CD4-positive, alpha-beta T cell (primary cell): Measurements from ENCODE around the gene GPX3. TPM values are rescaled to one million over a fixed set of nuclear protein-coding genes. Genes with fewer than 3 reads are reported as not detected.

Source experiments
- ATAC-seq: fragments of 200-7000 bp; cut with Tn5 transposase; one replicate; pipeline ENCODE4 v1.10.0; 2022; ENCODE audit warnings: mild to moderate bottlenecking; ENCODE audit not compliant: poor library complexity
- CTCF ChIA-PET: fragments of 350-600 bp; sonication (Branson Sonifier 250); formaldehyde crosslinking; loops from one replicate; lab custom pipeline; 2021; ENCODE audit warnings: antibody characterized with exemption, inconsistent platforms; lab: Charles Lee
- POLR2A ChIA-PET: fragments of 350-600 bp; sonication (Branson Sonifier 250); formaldehyde crosslinking; loops from one replicate; lab custom pipeline; 2021; ENCODE audit warnings: antibody characterized with exemption, inconsistent platforms; lab: Charles Lee
- DNase-seq, 14 experiments: peaks; one replicate each; pipeline ENCODE4 v3.0.0-alpha.2; 2013 to 2020; ENCODE audit warnings: mixed read lengths in 2 of 14
- H3K27ac ChIP-seq, 2 donors: one replicate each; pipeline versions ENCODE4 v1.5.1 to v1.7.0; 2013; ENCODE audit warnings: low read length in 2 of 2, low read depth in 1 of 2, mild to moderate bottlenecking in 1 of 2
- H3K27me3 ChIP-seq, 2 experiments: 1 replicate in 1 of 2; 2 replicates in 1 of 2; pipeline versions ENCODE4 v1.6.1 to v1.7.0; 2013; ENCODE audit warnings: low read length in 2 of 2, control low read depth in 1 of 2, mild to moderate bottlenecking in 1 of 2, moderate library complexity in 1 of 2; ENCODE audit not compliant: insufficient read depth in 2 of 2, control insufficient read depth in 1 of 2
- H3K36me3 ChIP-seq: one replicate; pipeline ENCODE4 v1.6.1; 2013; ENCODE audit warnings: low read length, control low read depth; ENCODE audit not compliant: insufficient read depth
- H3K4me1 ChIP-seq: one replicate; pipeline ENCODE4 v1.6.1; 2013; ENCODE audit warnings: low read length, control low read depth; ENCODE audit not compliant: insufficient read depth
- H3K4me3 ChIP-seq: one replicate; pipeline ENCODE4 v1.5.1; 2013; ENCODE audit warnings: mild to moderate bottlenecking, low read length, moderate library complexity
- H3K9me3 ChIP-seq, 2 experiments: 1 replicate in 1 of 2; 2 replicates in 1 of 2; pipeline versions ENCODE4 v1.6.1 to v1.7.0; 2013; ENCODE audit warnings: low read length in 2 of 2, mild to moderate bottlenecking in 2 of 2, control low read depth in 1 of 2, moderate library complexity in 1 of 2; ENCODE audit not compliant: control insufficient read depth in 1 of 2, insufficient read depth in 1 of 2
- H3K27ac Mint-ChIP-seq: one replicate; pipeline ENCODE4 v1.8.0; 2020; ENCODE audit warnings: mixed read lengths
- H3K27me3 Mint-ChIP-seq: one replicate; pipeline ENCODE4 v1.8.0; 2021; ENCODE audit warnings: mixed read lengths
- H3K36me3 Mint-ChIP-seq: one replicate; pipeline ENCODE4 v1.8.0; 2021; ENCODE audit warnings: low read depth, mixed read lengths
- H3K4me1 Mint-ChIP-seq: one replicate; pipeline ENCODE4 v1.8.0; 2021; ENCODE audit warnings: low read depth, mixed read lengths
- H3K4me3 Mint-ChIP-seq: one replicate; pipeline ENCODE4 v1.8.0; 2020; ENCODE audit warnings: mild to moderate bottlenecking, mixed read lengths
- H3K9me3 Mint-ChIP-seq: one replicate; pipeline ENCODE4 v1.8.0; 2020; ENCODE audit warnings: mixed read lengths
- intact Hi-C, 2 experiments: fragments of 100-400 bp; cut with DNase I in 1 of 2; cut with micrococcal nuclease in 1 of 2; formaldehyde crosslinking; loops; one replicate each; pipeline versions ENCODE4 v1.15.1 to v1.9.0; 2023 to 2025; cut with DNase I, micrococcal nuclease
- total RNA-seq, 174 experiments: library from RNA in 2 of 174; stranded (reverse) in 2 of 174; gene quantifications; one replicate each; pipeline ENCODE4 v1.2.3 and lab custom pipeline; 2021 to 2026
- TF ChIP-seq, protein P1 (sequence below): fragments of 200-600 bp; IDR thresholded peaks from one replicate; pipeline ENCODE4 v1.8.0; 2022; ENCODE audit warnings: antibody characterized with exemption, mild to moderate bottlenecking

Gene GPX3
- total RNA-seq, 2 experiments from 2014 or later, result 0.58 TPM; not detected in 1

DNA sequence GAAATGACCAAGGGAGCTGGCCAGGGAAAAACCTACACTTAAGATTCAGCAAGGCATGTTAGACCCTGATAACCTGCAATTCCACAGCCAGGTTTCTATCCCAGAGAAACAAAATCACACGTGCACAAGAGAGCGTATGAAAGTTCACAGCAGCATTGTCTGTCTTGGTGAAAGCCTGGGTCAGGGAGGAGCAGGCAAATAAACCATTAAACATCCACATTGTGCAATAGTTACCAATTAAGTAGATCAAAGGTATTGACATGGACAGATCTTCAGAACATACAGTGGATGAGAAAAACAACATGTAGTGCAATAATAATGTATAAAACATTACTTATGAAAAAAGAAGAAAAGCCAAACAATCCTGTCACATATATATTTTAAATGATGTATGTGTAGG is 15.9 kb upstream of the GPX3 start:
- ChIA-PET CTCF (no interaction called here), POLR2A (no interaction called here)
- no peak overlapping the region for H3K27ac ChIP-seq
- intact Hi-C loops, result no loop called here
- H3K4me1 ChIP-seq, result no peaks in the 10 kb centered on the region
- TF ChIP-seq, protein P1, sequence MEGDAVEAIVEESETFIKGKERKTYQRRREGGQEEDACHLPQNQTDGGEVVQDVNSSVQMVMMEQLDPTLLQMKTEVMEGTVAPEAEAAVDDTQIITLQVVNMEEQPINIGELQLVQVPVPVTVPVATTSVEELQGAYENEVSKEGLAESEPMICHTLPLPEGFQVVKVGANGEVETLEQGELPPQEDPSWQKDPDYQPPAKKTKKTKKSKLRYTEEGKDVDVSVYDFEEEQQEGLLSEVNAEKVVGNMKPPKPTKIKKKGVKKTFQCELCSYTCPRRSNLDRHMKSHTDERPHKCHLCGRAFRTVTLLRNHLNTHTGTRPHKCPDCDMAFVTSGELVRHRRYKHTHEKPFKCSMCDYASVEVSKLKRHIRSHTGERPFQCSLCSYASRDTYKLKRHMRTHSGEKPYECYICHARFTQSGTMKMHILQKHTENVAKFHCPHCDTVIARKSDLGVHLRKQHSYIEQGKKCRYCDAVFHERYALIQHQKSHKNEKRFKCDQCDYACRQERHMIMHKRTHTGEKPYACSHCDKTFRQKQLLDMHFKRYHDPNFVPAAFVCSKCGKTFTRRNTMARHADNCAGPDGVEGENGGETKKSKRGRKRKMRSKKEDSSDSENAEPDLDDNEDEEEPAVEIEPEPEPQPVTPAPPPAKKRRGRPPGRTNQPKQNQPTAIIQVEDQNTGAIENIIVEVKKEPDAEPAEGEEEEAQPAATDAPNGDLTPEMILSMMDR, result no peak
- Mint-ChIP-seq H3K4me1 (no peaks in the 10 kb centered on the region), H3K4me3 (no peak overlapping the region), H3K36me3 (no peaks in the 10 kb centered on the region), H3K9me3 (no peaks in the 10 kb centered on the region), H3K27ac (no peak overlapping the region), H3K27me3 (peaks cover 13% of the 10 kb centered on the region)
- H3K4me3 ChIP-seq, result no peak overlapping the region
- H3K9me3 ChIP-seq, result no peaks in the 10 kb centered on the region
- no peak for ATAC-seq
- no peak for DNase-seq
- peaks cover 0 to 2% of the 10 kb centered on the region in 2 experiments for H3K27me3 ChIP-seq
- no peaks in the 10 kb centered on the region for H3K36me3 ChIP-seq

DNA sequence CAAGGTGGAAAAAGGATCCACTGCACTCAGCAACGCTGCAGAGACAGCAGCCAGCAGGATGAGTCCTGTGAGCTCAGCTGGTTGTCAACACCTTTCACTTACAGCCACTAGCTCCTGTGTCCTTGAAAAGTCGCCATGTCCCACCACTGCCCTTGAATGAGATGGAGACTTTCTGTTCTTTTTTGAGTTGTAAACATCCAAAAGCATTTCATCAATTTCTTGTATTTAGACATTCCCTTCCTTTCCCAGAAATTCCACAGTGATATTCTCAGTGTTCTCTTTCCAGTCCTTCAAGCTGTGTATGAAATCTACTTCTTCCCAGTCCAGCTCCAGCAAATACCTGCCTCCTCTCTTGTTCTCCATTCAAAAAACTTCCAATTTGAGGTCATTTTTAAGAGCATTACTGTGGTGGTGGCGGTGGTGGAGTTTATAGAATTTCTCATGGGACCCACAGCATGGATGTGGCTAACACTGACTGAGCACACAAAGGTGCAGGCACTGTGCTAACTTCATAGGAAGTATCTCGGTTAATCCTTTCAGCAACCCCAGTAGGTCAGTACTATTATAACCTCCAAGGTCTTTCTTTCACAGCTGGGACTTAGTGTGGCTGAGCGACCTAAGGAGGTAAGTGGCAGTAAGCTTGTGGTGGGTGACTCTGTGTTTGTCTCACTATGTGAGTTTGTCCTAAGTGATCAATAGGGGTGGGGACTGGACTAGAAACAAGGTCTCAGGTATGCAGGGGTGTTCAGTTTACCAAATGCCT is 15.0 kb upstream of the GPX3 start:
- Histone ChIP-seq H3K9me3 (no peaks in the 10 kb centered on the region), H3K4me3 (no peak overlapping the region), H3K4me1 (no peaks in the 10 kb centered on the region), H3K27me3 (peaks cover 0 to 2% of the 10 kb centered on the region in 2 experiments), H3K36me3 (no peaks in the 10 kb centered on the region), H3K27ac (no peak overlapping the region)
- Mint-ChIP-seq H3K4me3 (no peak overlapping the region), H3K9me3 (no peaks in the 10 kb centered on the region), H3K27ac (no peak overlapping the region), H3K4me1 (no peaks in the 10 kb centered on the region), H3K27me3 (peaks cover 18% of the 10 kb centered on the region), H3K36me3 (no peaks in the 10 kb centered on the region)
- no peak for DNase-seq
- POLR2A ChIA-PET, result no interaction called here
- CTCF ChIA-PET, result interaction anchor here (0.8 kb wide), 1 partner anchor 10 kb away, joined by 3 read pairs; no protein-coding TSS in a partner anchor
- intact Hi-C loops, result no loop called here
- ATAC-seq, result no peak
- TF ChIP-seq, protein P1, result no peak

DNA sequence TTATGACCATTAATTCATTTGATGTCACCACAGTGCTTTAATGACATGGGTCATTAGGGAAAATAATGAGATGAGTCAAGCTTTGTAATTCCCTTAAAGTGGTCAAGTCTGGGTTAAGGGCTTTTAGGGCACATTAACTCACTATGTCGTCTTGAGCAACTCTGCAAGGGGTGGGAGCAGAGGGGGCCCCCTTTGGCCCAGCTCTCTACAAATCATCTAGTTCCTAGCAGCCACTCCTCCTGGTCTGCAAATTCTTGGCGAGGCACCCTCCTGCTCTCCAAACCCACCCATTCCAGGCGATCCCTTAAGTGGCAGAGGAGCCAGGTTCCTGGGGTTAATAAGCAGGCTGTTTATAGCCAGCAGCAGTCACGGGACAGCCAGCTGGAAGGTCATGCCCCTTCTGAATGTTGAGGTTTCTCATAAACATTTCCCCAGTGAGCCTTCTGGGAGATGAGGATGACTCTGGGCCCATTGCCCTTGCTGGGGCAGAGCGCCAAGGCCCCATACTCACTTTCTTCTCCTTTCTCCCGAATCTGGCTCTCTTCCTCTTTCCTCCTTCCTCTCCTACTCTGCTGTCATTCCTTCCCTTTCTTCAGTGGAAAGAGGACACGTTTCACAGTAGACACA is 14.3 kb upstream of the GPX3 start:
- Histone ChIP-seq H3K9me3 (no peaks in the 10 kb centered on the region), H3K4me1 (no peaks in the 10 kb centered on the region), H3K4me3 (no peak overlapping the region), H3K36me3 (no peaks in the 10 kb centered on the region), H3K27me3 (peaks cover 0 to 2% of the 10 kb centered on the region in 2 experiments), H3K27ac (no peak overlapping the region)
- H3K9me3 Mint-ChIP-seq, result no peaks in the 10 kb centered on the region
- H3K4me3 Mint-ChIP-seq, result no peak overlapping the region
- peaks cover 18% of the 10 kb centered on the region for H3K27me3 Mint-ChIP-seq
- ChIA-PET CTCF (interaction anchor here (0.8 kb wide), 1 partner anchor 10 kb away, joined by 3 read pairs; no protein-coding TSS in a partner anchor), POLR2A (no interaction called here)
- DNase-seq (no peak), ATAC-seq (no peak)
- no peaks in the 10 kb centered on the region for H3K4me1 Mint-ChIP-seq
- no peaks in the 10 kb centered on the region for H3K36me3 Mint-ChIP-seq
- TF ChIP-seq, protein P1, result no peak
- no peak overlapping the region for H3K27ac Mint-ChIP-seq
- intact Hi-C loops, result no loop called here
